ENCODE measurements around the gene BTN1A1. TPM values are rescaled to one million over a fixed set of nuclear protein-coding genes. Genes with fewer than 3 reads are reported as not detected.

BTN1A1 gene
- total and polyA plus RNA-seq, 9 of the 15 experiments (the other 6 are each of a cell fraction or from before 2014, with no cell fraction given), result 0.01 to 0.15 (median 0.06) TPM; not detected in 4

DNA sequence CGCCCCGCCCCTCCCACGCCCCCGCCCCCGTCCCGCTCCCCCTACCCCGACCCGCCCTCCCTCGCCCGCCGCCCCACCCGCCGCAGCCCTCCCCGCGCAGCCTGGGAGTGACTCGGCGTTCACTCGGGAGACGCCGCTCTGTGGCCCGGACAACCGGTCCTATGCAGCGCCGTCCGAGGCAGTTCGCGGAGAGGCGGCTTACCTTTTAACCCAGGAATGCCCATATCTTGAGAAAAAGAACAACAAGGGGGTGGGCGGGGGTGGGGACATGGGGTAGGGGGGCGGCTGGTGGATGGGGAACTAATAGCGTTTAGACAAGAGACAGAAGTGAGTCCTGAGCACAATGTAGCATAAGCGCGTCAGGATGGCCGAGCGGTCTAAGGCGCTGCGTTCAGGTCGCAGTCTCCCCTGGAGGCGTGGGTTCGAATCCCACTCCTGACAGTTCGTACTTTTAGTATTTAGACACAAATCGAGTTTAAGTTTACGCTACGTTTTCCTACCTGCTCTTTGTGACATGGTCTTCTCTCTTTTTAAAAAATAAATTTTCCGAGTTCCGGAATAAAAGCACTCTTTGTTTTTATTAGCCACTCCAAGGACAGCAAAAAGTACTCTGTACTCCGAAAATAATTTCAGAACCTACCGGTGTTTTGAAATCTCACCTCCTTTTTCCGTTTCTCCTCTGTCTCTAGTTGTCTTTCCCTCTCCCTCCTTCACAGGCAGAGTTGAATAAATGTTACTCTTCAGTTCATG is 20.9 kb downstream of the BTN1A1 start (continued):
- TF ChIP-seq CTBP1 (IDR thresholded peaks at IDR 0.05; ENCODE audit: borderline replicate concordance) (no peak), ZNF583 (CRISPR knock-in tag; IDR thresholded peaks at IDR 0.05) (no peak), XRCC3 (IDR thresholded peaks at IDR 0.05) (no peak), RBM25 (IDR thresholded peaks at IDR 0.05; ENCODE audit: low read depth, low read length, severe bottlenecking) (no peak), AFF4 (CRISPR knock-in tag; IDR thresholded peaks at IDR 0.05) (no peak), ZNF830 (CRISPR knock-in tag; IDR thresholded peaks at IDR 0.05) (no peak), TAF7 (tag; IDR thresholded peaks at IDR 0.05) (no peak), ETS1 (conservative IDR thresholded peaks at IDR 0.05; ENCODE audit: control insufficient read depth, low read depth, low read length) (peak; percentile 98), EP300 (IDR thresholded peaks at IDR 0.05; ENCODE audit: low read length) (peak; percentile 68), TEAD4 (IDR thresholded peaks at IDR 0.05; ENCODE audit: low read length) (peak; percentile 69), TEAD4 (CRISPR knock-in tag; IDR thresholded peaks at IDR 0.05; ENCODE audit: borderline replicate concordance) (no peak), TBP (optimal IDR thresholded peaks at IDR 0.05; ENCODE audit: low read depth, low read length) (peak; percentile 98), CREB1 (IDR thresholded peaks at IDR 0.05) (peak; percentile 29; the same call in 1 of the 2 replicates), CREB1 (CRISPR knock-in tag; IDR thresholded peaks at IDR 0.05) (no peak), TOE1 (IDR thresholded peaks at IDR 0.05; ENCODE audit: borderline replicate concordance) (0 out of 2 replicates have a peak, but pooled peaks have one; percentile 71), TOE1 (CRISPR knock-in tag; IDR thresholded peaks at IDR 0.05; ENCODE audit: borderline replicate concordance, low read depth) (no peak), LEF1 (IDR thresholded peaks at IDR 0.05) (no peak)
- TF ChIP-seq, protein P1, sequence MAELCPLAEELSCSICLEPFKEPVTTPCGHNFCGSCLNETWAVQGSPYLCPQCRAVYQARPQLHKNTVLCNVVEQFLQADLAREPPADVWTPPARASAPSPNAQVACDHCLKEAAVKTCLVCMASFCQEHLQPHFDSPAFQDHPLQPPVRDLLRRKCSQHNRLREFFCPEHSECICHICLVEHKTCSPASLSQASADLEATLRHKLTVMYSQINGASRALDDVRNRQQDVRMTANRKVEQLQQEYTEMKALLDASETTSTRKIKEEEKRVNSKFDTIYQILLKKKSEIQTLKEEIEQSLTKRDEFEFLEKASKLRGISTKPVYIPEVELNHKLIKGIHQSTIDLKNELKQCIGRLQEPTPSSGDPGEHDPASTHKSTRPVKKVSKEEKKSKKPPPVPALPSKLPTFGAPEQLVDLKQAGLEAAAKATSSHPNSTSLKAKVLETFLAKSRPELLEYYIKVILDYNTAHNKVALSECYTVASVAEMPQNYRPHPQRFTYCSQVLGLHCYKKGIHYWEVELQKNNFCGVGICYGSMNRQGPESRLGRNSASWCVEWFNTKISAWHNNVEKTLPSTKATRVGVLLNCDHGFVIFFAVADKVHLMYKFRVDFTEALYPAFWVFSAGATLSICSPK (IDR thresholded peaks at IDR 0.05; ENCODE audit: borderline replicate concordance), result 0 out of 2 replicates have a peak, but pooled peaks have one; percentile 48
- TF ChIP-seq, protein P2, sequence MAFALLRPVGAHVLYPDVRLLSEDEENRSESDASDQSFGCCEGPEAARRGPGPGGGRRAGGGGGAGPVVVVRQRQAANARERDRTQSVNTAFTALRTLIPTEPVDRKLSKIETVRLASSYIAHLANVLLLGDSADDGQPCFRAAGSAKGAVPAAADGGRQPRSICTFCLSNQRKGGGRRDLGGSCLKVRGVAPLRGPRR (CRISPR knock-in tag; IDR thresholded peaks at IDR 0.05), result no peak
